HG02798 (cell line): Measurements from ENCODE around the gene TRIM17.

Experiments used
- ATAC-seq: cut with Tn5 transposase; IDR thresholded peaks from one replicate; pipeline ENCODE4 v1.9.1; 2021; ENCODE audit warnings: mild to moderate bottlenecking; ENCODE audit not compliant: unreplicated experiment, poor library complexity

The TRIM17 gene

GRCh38 chr1:228420968-228421826, 4.5 kb upstream of the TRIM17 start:
- no peak for ATAC-seq

- no peak for ATAC-seq
These were observed 982 bp upstream of the TRIM17 start for GRCh38 chr1:228417483-228418203.

GRCh38 chr1:228417061-228417460, 400 bp upstream of the TRIM17 start:
- ATAC-seq = no peak

- ATAC-seq = no peak
These were observed 826 bp downstream of the TRIM17 start for GRCh38 chr1:228415853-228416216.

- ATAC-seq = no peak
These were observed 1.4 kb downstream of the TRIM17 start for GRCh38 chr1:228415221-228415620.

- ATAC-seq = no peak
These were observed 2.0 kb downstream of the TRIM17 start for GRCh38 chr1:228414511-228415211.

GRCh38 chr1:228413241-228414010, 3.2 kb downstream of the TRIM17 start:
- no peak for ATAC-seq

GRCh38 chr1:228411548-228412430, 4.9 kb downstream of the TRIM17 start:
- ATAC-seq = no peak

- ATAC-seq = no peak
These were observed 5.5 kb downstream of the TRIM17 start for GRCh38 chr1:228411121-228411520.

GRCh38 chr1:228410671-228411070, 6.0 kb downstream of the TRIM17 start:
- ATAC-seq = no peak

GRCh38 chr1:228410015-228410414, 6.6 kb downstream of the TRIM17 start:
- no peak for ATAC-seq

- ATAC-seq = no peak
These were observed 7.5 kb downstream of the TRIM17 start for GRCh38 chr1:228408869-228409805.

- ATAC-seq = no peak
These were observed 8.4 kb downstream of the TRIM17 start for GRCh38 chr1:228408041-228408868.

- ATAC-seq = no peak
These were observed 9.3 kb downstream of the TRIM17 start for GRCh38 chr1:228407106-228408040.

GRCh38 chr1:228405979-228406228, 10.8 kb downstream of the TRIM17 start:
- no peak for ATAC-seq

- ATAC-seq = no peak
These were observed 11.3 kb downstream of the TRIM17 start for GRCh38 chr1:228405200-228405978.
